Prostate gland (tissue), 2 donors: Measurements from ENCODE around the gene SSTR5.

Experiments
- POLR2A ChIP-seq: fragments of 450-650 bp; IDR thresholded peaks from one replicate; pipeline ENCODE4 v1.6.1; 2016; ENCODE audit warnings: antibody characterized with exemption, mild to moderate bottlenecking
- POLR2AphosphoS5 ChIP-seq: sonication (generic); formaldehyde crosslinking; IDR thresholded peaks from one replicate; pipeline ENCODE4 v1.6.1; 2017; ENCODE audit warnings: antibody characterized with exemption
- TF ChIP-seq, protein P1 (sequence below), 4 experiments: fragments of 200-600 bp in 2 of 4; fragments of 450-650 bp in 2 of 4; sonication (generic) in 2 of 4; IDR thresholded peaks; 1 replicate in 3 of 4; 2 replicates in 1 of 4; pipeline ENCODE4 v1.5.1; 2016 to 2019; ENCODE audit warnings: antibody characterized with exemption in 4 of 4, mild to moderate bottlenecking in 2 of 4, moderate library complexity in 2 of 4

DNA sequence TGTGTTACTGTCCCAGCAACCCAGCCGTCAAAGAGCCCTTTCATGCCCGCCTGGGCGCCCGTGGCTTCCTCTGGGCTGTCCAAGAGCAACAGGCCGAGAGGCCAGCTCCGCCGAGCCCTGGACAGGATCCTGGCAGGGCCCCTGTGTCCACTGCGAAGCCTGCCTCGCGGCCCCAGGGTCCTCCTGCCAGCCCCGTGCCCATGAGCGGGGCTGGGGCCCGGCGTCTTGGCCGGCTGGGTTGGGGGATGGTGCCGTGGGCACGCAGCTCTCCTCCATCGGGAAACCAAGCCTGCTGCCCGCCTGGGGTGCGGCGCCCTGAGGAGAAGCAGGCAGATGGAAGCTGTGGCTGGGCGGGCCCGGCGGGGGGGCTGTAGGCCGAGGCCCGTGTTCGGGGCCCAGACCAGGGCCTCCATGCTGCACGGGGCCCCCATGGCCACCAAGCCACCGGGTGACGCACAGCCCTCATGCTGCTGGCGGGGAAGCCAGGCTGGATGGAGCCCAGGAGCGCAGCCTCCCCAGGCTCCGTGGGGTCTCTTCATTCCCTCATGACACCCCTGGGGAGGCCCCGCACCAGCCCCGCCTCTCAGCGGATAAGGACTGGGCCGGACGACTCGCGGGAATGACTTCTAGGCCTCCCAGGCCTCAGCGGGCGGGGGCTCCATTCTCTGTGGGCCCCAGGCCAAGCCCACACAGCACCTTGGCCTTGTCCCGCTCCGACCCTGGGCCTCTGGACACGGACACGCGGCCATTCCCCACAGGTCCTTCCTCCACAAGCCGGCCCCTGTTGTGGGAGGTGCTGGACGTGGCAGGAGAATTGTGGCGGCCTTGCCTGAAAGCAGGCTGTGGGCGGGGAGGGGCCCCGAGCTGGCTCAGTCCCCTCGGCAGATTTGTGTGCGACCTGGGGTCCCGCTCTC is 23.9 kb downstream of the SSTR5 start, which contains the start of gene C1QTNF8:
- TF ChIP-seq, protein P1, sequence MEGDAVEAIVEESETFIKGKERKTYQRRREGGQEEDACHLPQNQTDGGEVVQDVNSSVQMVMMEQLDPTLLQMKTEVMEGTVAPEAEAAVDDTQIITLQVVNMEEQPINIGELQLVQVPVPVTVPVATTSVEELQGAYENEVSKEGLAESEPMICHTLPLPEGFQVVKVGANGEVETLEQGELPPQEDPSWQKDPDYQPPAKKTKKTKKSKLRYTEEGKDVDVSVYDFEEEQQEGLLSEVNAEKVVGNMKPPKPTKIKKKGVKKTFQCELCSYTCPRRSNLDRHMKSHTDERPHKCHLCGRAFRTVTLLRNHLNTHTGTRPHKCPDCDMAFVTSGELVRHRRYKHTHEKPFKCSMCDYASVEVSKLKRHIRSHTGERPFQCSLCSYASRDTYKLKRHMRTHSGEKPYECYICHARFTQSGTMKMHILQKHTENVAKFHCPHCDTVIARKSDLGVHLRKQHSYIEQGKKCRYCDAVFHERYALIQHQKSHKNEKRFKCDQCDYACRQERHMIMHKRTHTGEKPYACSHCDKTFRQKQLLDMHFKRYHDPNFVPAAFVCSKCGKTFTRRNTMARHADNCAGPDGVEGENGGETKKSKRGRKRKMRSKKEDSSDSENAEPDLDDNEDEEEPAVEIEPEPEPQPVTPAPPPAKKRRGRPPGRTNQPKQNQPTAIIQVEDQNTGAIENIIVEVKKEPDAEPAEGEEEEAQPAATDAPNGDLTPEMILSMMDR (IDR thresholded peaks at IDR 0.05), result no peak
- no peak for TF ChIP-seq POLR2A
- TF ChIP-seq POLR2AphosphoS5, result no peak
